Neural cell (in vitro differentiated cells): Measurements from ENCODE around the gene OGDH. TPM values are rescaled to one million over a fixed set of nuclear protein-coding genes. Genes with fewer than 3 reads are reported as not detected.
A peak's percentile ranks its signal among the peaks of the same experiment; 100 is the strongest.

Experiments
- H2AFZ ChIP-seq: fragments of 200-600, 300-800 bp; sonication (generic), shearing (Covaris generic); 2 replicates; pipeline ENCODE4 v1.6.0; 2014; ENCODE audit warnings: low read depth, mild to moderate bottlenecking, antibody characterized with exemption, low read length, moderate library complexity
- H3F3A ChIP-seq: fragments of 200-600 bp; shearing (Covaris generic); 2 replicates; pipeline ENCODE4 v1.6.1; 2016; ENCODE audit warnings: mild to moderate bottlenecking, moderate library complexity, mixed read lengths, antibody characterized with exemption, low read length; ENCODE audit not compliant: insufficient read depth, poor library complexity, severe bottlenecking
- H3K27ac ChIP-seq: fragments of 200-600, 300-800 bp; sonication (generic), shearing (Covaris generic); 2 replicates; pipeline ENCODE4 v1.5.1; 2014; ENCODE audit warnings: mild to moderate bottlenecking, low read length, moderate library complexity
- H3K27me3 ChIP-seq: fragments of 300-800, 200-600 bp; sonication (generic), shearing (Covaris generic); 2 replicates; pipeline ENCODE4 v1.6.0; 2014; ENCODE audit warnings: mild to moderate bottlenecking, low read depth, low read length, moderate library complexity; ENCODE audit not compliant: insufficient read depth
- H3K36me3 ChIP-seq: fragments of 300-800, 200-600 bp; sonication (generic), shearing (Covaris generic); 2 replicates; pipeline ENCODE4 v1.5.1; 2014; ENCODE audit warnings: mild to moderate bottlenecking, antibody characterized with exemption, low read length, moderate library complexity; ENCODE audit not compliant: insufficient read depth
- H3K4me2 ChIP-seq: fragments of 300-800, 200-600 bp; sonication (generic), shearing (Covaris generic); 2 replicates; pipeline ENCODE4 v1.6.0; 2014; ENCODE audit warnings: mild to moderate bottlenecking, low read length
- H3K4me3 ChIP-seq: fragments of 300-800, 200-600 bp; sonication (generic), shearing (Covaris generic); 2 replicates; pipeline ENCODE4 v1.5.1; 2014; ENCODE audit warnings: mild to moderate bottlenecking, low read length, moderate library complexity
- H3K79me2 ChIP-seq: fragments of 200-600 bp; shearing (Covaris generic); replicated peaks from 2 replicates; pipeline ENCODE4 v1.6.0; 2014; ENCODE audit warnings: mild to moderate bottlenecking, low read length, moderate library complexity; ENCODE audit not compliant: insufficient read depth
- H3K9ac ChIP-seq: fragments of 300-800, 200-600 bp; sonication (generic), shearing (Covaris generic); 2 replicates; pipeline ENCODE4 v1.6.1; 2016; ENCODE audit warnings: mild to moderate bottlenecking, low read length, mixed read lengths
- H3K9me2 ChIP-seq: fragments of 200-600 bp; shearing (Covaris generic); 2 replicates; pipeline ENCODE4 v1.6.1; 2016; ENCODE audit warnings: mild to moderate bottlenecking, low read length, mixed read lengths; ENCODE audit not compliant: insufficient read depth
- H3K9me3 ChIP-seq: fragments of 200-600, 300-800 bp; sonication (generic), shearing (Covaris generic); 2 replicates; pipeline ENCODE4 v1.6.1; 2016; ENCODE audit warnings: mild to moderate bottlenecking, mixed run types, low read length, moderate library complexity, mixed read lengths
- H4K20me1 ChIP-seq: fragments of 200-600 bp; shearing (Covaris generic); 2 replicates; pipeline ENCODE4 v1.6.1; 2016; ENCODE audit warnings: mild to moderate bottlenecking, mixed run types; ENCODE audit not compliant: insufficient read depth
- EP300 ChIP-seq: fragments of 450-650 bp; conservative IDR thresholded peaks from 2 replicates; pipeline ENCODE4 v1.6.1; 2014; ENCODE audit warnings: antibody characterized with exemption, mild to moderate bottlenecking, moderate library complexity; ENCODE audit not compliant: poor library complexity, severe bottlenecking
- EZH2 ChIP-seq: fragments of 200-600, 300-800 bp; shearing (Covaris generic), sonication (generic); IDR thresholded peaks from 2 replicates; pipeline ENCODE4 v1.6.1; 2014; ENCODE audit warnings: antibody characterized with exemption, low read length, borderline replicate concordance, mild to moderate bottlenecking; ENCODE audit not compliant: insufficient read depth, poor library complexity, severe bottlenecking
- MXI1 ChIP-seq: fragments of 450-650 bp; conservative IDR thresholded peaks from 2 replicates; pipeline ENCODE4 v1.6.1; 2014; ENCODE audit warnings: antibody characterized with exemption, mild to moderate bottlenecking; ENCODE audit not compliant: poor library complexity, severe bottlenecking
- POLR2AphosphoS5 ChIP-seq: IDR thresholded peaks from 2 replicates; pipeline ENCODE4 v1.6.1; 2012
- RAD21 ChIP-seq: fragments of 450-650 bp; conservative IDR thresholded peaks from 2 replicates; pipeline ENCODE4 v1.6.1; 2014; ENCODE audit warnings: antibody characterized with exemption, mild to moderate bottlenecking, moderate library complexity
- SMC3 ChIP-seq: fragments of 450-650 bp; conservative IDR thresholded peaks from 2 replicates; pipeline ENCODE4 v1.6.1; 2014; ENCODE audit warnings: antibody characterized with exemption, mild to moderate bottlenecking, moderate library complexity; ENCODE audit not compliant: poor library complexity
- TAF1 ChIP-seq: IDR thresholded peaks from 2 replicates; pipeline ENCODE4 v1.6.1; 2012; ENCODE audit warnings: low read depth
- polyA plus RNA-seq: library from polyadenylated mRNA; depleted of rRNA; stranded (reverse); fragments of >200 nt; gene quantifications from 2 replicates; pipeline ENCODE4 v1.2.3, GENCODE V29; 2014
- TF ChIP-seq, protein P1 (sequence below): fragments of 450-650 bp; IDR thresholded peaks from 2 replicates; pipeline ENCODE4 v1.5.1; 2014; ENCODE audit warnings: antibody characterized with exemption, mild to moderate bottlenecking, moderate library complexity; ENCODE audit not compliant: poor library complexity, severe bottlenecking
- TF ChIP-seq, protein P2 (sequence below): IDR thresholded peaks from 2 replicates; pipeline ENCODE4 v1.6.1; 2012; ENCODE audit warnings: borderline replicate concordance

OGDH gene
- polyA plus RNA-seq, 1 donor from 2014 or later: 16.9 TPM

- Histone ChIP-seq H3K27me3 (no peaks in the 10 kb centered on the region), H3F3A (no peaks in the 10 kb centered on the region), H2AFZ (no peak overlapping the region), H4K20me1 (no peaks in the 10 kb centered on the region), H3K27ac (no peak overlapping the region), H3K9me3 (no peaks in the 10 kb centered on the region), H3K79me2 (no peaks in the 10 kb centered on the region), H3K36me3 (no peaks in the 10 kb centered on the region), H3K4me3 (no peak overlapping the region), H3K9ac (no peak overlapping the region), H3K9me2 (no peaks in the 10 kb centered on the region), H3K4me2 (no peak overlapping the region)
- no peak for TF ChIP-seq RAD21
- TF ChIP-seq, protein P1, sequence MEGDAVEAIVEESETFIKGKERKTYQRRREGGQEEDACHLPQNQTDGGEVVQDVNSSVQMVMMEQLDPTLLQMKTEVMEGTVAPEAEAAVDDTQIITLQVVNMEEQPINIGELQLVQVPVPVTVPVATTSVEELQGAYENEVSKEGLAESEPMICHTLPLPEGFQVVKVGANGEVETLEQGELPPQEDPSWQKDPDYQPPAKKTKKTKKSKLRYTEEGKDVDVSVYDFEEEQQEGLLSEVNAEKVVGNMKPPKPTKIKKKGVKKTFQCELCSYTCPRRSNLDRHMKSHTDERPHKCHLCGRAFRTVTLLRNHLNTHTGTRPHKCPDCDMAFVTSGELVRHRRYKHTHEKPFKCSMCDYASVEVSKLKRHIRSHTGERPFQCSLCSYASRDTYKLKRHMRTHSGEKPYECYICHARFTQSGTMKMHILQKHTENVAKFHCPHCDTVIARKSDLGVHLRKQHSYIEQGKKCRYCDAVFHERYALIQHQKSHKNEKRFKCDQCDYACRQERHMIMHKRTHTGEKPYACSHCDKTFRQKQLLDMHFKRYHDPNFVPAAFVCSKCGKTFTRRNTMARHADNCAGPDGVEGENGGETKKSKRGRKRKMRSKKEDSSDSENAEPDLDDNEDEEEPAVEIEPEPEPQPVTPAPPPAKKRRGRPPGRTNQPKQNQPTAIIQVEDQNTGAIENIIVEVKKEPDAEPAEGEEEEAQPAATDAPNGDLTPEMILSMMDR: peak; percentile 9
These were observed 40.5 kb upstream of the OGDH start for GRCh38 chr7:44565795-44566559.

DNA sequence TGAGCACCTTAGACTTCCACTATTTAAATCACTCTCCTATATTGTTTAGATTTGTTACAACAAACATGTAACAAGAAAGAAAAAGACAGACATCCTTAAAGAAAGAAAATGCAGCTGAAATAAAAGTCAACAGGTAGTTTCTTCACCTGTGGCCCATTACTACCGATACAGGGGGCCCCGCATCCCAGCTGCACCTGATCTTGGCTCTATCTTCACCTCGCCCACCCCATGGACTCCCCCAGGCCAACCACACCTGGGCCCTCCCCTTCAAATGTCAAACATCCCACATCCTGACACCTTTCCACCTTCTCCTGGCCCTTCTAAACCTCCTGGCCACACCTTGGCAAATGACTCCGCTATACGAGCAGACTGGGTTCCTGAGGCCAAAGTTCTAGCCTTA lies 39.7 kb upstream of the OGDH start:
- no peak overlapping the region for H3K27ac ChIP-seq
- H3K79me2 ChIP-seq: no peaks in the 10 kb centered on the region
- no peaks in the 10 kb centered on the region for H3F3A ChIP-seq
- H3K36me3 ChIP-seq: no peaks in the 10 kb centered on the region
- H2AFZ ChIP-seq: no peak overlapping the region
- no peaks in the 10 kb centered on the region for H4K20me1 ChIP-seq
- H3K4me2 ChIP-seq: no peak overlapping the region
- H3K9me2 ChIP-seq: no peaks in the 10 kb centered on the region
- no peak overlapping the region for H3K9ac ChIP-seq
- no peaks in the 10 kb centered on the region for H3K9me3 ChIP-seq
- no peak for TF ChIP-seq SMC3
- TF ChIP-seq, protein P2, sequence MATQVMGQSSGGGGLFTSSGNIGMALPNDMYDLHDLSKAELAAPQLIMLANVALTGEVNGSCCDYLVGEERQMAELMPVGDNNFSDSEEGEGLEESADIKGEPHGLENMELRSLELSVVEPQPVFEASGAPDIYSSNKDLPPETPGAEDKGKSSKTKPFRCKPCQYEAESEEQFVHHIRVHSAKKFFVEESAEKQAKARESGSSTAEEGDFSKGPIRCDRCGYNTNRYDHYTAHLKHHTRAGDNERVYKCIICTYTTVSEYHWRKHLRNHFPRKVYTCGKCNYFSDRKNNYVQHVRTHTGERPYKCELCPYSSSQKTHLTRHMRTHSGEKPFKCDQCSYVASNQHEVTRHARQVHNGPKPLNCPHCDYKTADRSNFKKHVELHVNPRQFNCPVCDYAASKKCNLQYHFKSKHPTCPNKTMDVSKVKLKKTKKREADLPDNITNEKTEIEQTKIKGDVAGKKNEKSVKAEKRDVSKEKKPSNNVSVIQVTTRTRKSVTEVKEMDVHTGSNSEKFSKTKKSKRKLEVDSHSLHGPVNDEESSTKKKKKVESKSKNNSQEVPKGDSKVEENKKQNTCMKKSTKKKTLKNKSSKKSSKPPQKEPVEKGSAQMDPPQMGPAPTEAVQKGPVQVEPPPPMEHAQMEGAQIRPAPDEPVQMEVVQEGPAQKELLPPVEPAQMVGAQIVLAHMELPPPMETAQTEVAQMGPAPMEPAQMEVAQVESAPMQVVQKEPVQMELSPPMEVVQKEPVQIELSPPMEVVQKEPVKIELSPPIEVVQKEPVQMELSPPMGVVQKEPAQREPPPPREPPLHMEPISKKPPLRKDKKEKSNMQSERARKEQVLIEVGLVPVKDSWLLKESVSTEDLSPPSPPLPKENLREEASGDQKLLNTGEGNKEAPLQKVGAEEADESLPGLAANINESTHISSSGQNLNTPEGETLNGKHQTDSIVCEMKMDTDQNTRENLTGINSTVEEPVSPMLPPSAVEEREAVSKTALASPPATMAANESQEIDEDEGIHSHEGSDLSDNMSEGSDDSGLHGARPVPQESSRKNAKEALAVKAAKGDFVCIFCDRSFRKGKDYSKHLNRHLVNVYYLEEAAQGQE: no peak
- TF ChIP-seq MXI1: no peak
- no peak for TF ChIP-seq TAF1
- no peak for TF ChIP-seq EZH2
- TF ChIP-seq, protein P1: no peak
- no peak for TF ChIP-seq EP300
- TF ChIP-seq POLR2AphosphoS5: no peak
- no peak for TF ChIP-seq RAD21
- no peak overlapping the region for H3K4me3 ChIP-seq
- H3K27me3 ChIP-seq: no peaks in the 10 kb centered on the region
